ENCODE measurements around the gene IQUB. TPM values are rescaled to one million over a fixed set of nuclear protein-coding genes. Genes with fewer than 3 reads are reported as not detected.
"Not testable (repeated sequence)": the region's sequence is repeated elsewhere in the genome, so short reads cannot be mapped to it uniquely, and the experiment has no call there.

Gene IQUB
- total RNA-seq, 2 experiments from 2014 or later = 0.07 TPM; not detected in 1

- no peak overlapping the region for H3K4me3 Mint-ChIP-seq
- peaks cover 2% of the 10 kb centered on the region for H3K36me3 Mint-ChIP-seq
- DNase-seq (no peak), ATAC-seq (no peak)
- H3K27me3 Mint-ChIP-seq = peaks cover 3% of the 10 kb centered on the region
- H3K9me3 Mint-ChIP-seq (ENCODE audit: low read depth) = no peaks in the 10 kb centered on the region
- no peaks in the 10 kb centered on the region for H3K4me1 Mint-ChIP-seq
- CTCF ChIA-PET = interaction anchor here (0.9 to 1.4 kb wide), 4 partner anchors 19 to 65 kb away, joined by 3 to 6 read pairs (median 3); no protein-coding TSS in a partner anchor
- H3K27ac Mint-ChIP-seq = no peak overlapping the region
Observed at GRCh38 chr7:123558289-123558874, 24.0 kb upstream of the IQUB start.

- CTCF ChIA-PET = interaction anchor here (0.7 to 1.4 kb wide), 5 partner anchors 17 to 65 kb away, joined by 3 to 6 read pairs (median 3); no protein-coding TSS in a partner anchor
- Mint-ChIP-seq H3K4me3 (no peak within 1 kb of the TSS), H3K9me3 (ENCODE audit: low read depth) (no peaks in the 10 kb centered on the region), H3K36me3 (peaks cover 9% of the 10 kb centered on the region), H3K4me1 (no peaks in the 10 kb centered on the region), H3K27ac (no peak within 1 kb of the TSS), H3K27me3 (peaks cover 3% of the 10 kb centered on the region)
- DNase-seq = peak; percentile 98
- peak; percentile 98 for ATAC-seq
Observed at GRCh38 chr7:123557398-123558288, 23.2 kb upstream of the IQUB start, which contains the start of gene NDUFA5. NDUFA5 (minus strand) TSS chr7:123557818; CDS start chr7:123557795, 23 bp downstream.

- peaks cover 15% of the 10 kb centered on the region for H3K36me3 Mint-ChIP-seq
- CTCF ChIA-PET = interaction anchor here (0.7 to 1.4 kb wide), 3 partner anchors 17 to 63 kb away, joined by 3 to 6 read pairs (median 4); no protein-coding TSS in a partner anchor
- no peak overlapping the region for H3K4me3 Mint-ChIP-seq
- peaks cover 3% of the 10 kb centered on the region for H3K27me3 Mint-ChIP-seq
- no peak overlapping the region for H3K27ac Mint-ChIP-seq
- no peaks in the 10 kb centered on the region for H3K9me3 Mint-ChIP-seq (ENCODE audit: low read depth)
- ATAC-seq (no peak), DNase-seq (no peak)
- H3K4me1 Mint-ChIP-seq = no peaks in the 10 kb centered on the region
Observed at GRCh38 chr7:123557016-123557397, 22.6 kb upstream of the IQUB start.

- CTCF ChIA-PET = no interaction called here
- Mint-ChIP-seq H3K9me3 (ENCODE audit: low read depth) (no peaks in the 10 kb centered on the region), H3K4me3 (no peak overlapping the region), H3K4me1 (no peaks in the 10 kb centered on the region), H3K27ac (no peak overlapping the region), H3K36me3 (peaks cover 17% of the 10 kb centered on the region), H3K27me3 (no peaks in the 10 kb centered on the region)
- DNase-seq = no peak
- ATAC-seq = no peak
Observed at GRCh38 chr7:123555484-123555883, 21.1 kb upstream of the IQUB start.

- Mint-ChIP-seq H3K27ac (no peak overlapping the region), H3K9me3 (ENCODE audit: low read depth) (no peaks in the 10 kb centered on the region), H3K4me3 (no peak overlapping the region), H3K36me3 (peaks cover 30% of the 10 kb centered on the region), H3K27me3 (no peaks in the 10 kb centered on the region), H3K4me1 (peaks cover 5% of the 10 kb centered on the region)
- DNase-seq (no peak), ATAC-seq (no peak)
- CTCF ChIA-PET = interaction anchor here (1.1 to 2.4 kb wide), 2 partner anchors 9 to 18 kb away, joined by 5 to 9 read pairs; no protein-coding TSS in a partner anchor
Observed at GRCh38 chr7:123553159-123553558, 18.8 kb upstream of the IQUB start.

GRCh38 chr7:123552641-123553040 lies 18.2 kb upstream of the IQUB start:
- Mint-ChIP-seq H3K9me3 (ENCODE audit: low read depth) (no peaks in the 10 kb centered on the region), H3K4me1 (peaks cover 6% of the 10 kb centered on the region), H3K36me3 (peaks cover 31% of the 10 kb centered on the region), H3K27ac (no peak overlapping the region), H3K27me3 (no peaks in the 10 kb centered on the region), H3K4me3 (no peak overlapping the region)
- DNase-seq (no peak), ATAC-seq (no peak)
- CTCF ChIA-PET = interaction anchor here (1.1 to 2.4 kb wide), 2 partner anchors 9 to 17 kb away, joined by 5 to 9 read pairs; no protein-coding TSS in a partner anchor

GRCh38 chr7:123552134-123552533 lies 17.7 kb upstream of the IQUB start:
- not testable (repeated sequence) for H3K27me3 Mint-ChIP-seq; ATAC-seq; DNase-seq; H3K9me3 Mint-ChIP-seq (ENCODE audit: low read depth); H3K27ac Mint-ChIP-seq; H3K4me1 Mint-ChIP-seq; H3K4me3 Mint-ChIP-seq
- CTCF ChIA-PET = interaction anchor here (1.1 to 2.4 kb wide), 2 partner anchors 10 to 17 kb away, joined by 5 to 9 read pairs; no protein-coding TSS in a partner anchor
- H3K36me3 Mint-ChIP-seq = peaks cover 34% of the 10 kb centered on the region

- no peaks in the 10 kb centered on the region for H3K9me3 Mint-ChIP-seq (ENCODE audit: low read depth)
- no peak overlapping the region for H3K4me3 Mint-ChIP-seq
- peaks cover 37% of the 10 kb centered on the region for H3K36me3 Mint-ChIP-seq
- no peak overlapping the region for H3K27ac Mint-ChIP-seq
- DNase-seq (no peak), ATAC-seq (no peak)
- CTCF ChIA-PET = no interaction called here
- no peaks in the 10 kb centered on the region for H3K27me3 Mint-ChIP-seq
- peaks cover 16% of the 10 kb centered on the region for H3K4me1 Mint-ChIP-seq
Observed at GRCh38 chr7:123548406-123548805, 14.0 kb upstream of the IQUB start.

- Mint-ChIP-seq H3K4me1 (peaks cover 10% of the 10 kb centered on the region), H3K27me3 (no peaks in the 10 kb centered on the region), H3K4me3 (no peak overlapping the region), H3K27ac (no peak overlapping the region), H3K36me3 (no peaks in the 10 kb centered on the region), H3K9me3 (ENCODE audit: low read depth) (no peaks in the 10 kb centered on the region)
- ATAC-seq (no peak), DNase-seq (no peak)
- CTCF ChIA-PET = interaction anchor here (1.0 to 2.2 kb wide), 3 partner anchors 17 to 45 kb away, joined by 3 to 12 read pairs (median 4); partner anchors contain the start of gene NDUFA5
Observed at GRCh38 chr7:123539871-123540270, 5.5 kb upstream of the IQUB start.

GRCh38 chr7:123538897-123539296 lies 4.5 kb upstream of the IQUB start:
- Mint-ChIP-seq H3K27me3 (peaks cover 5% of the 10 kb centered on the region), H3K9me3 (ENCODE audit: low read depth) (no peaks in the 10 kb centered on the region), H3K36me3 (peaks cover 2% of the 10 kb centered on the region), H3K4me3 (no peak overlapping the region), H3K27ac (no peak overlapping the region), H3K4me1 (peaks cover 15% of the 10 kb centered on the region)
- DNase-seq (no peak), ATAC-seq (no peak)
- CTCF ChIA-PET = interaction anchor here (2.2 kb wide), 1 partner anchor 44 kb away, joined by 12 read pairs; no protein-coding TSS in a partner anchor

GRCh38 chr7:123538189-123538714 lies 3.9 kb upstream of the IQUB start:
- peaks cover 2% of the 10 kb centered on the region for H3K36me3 Mint-ChIP-seq
- H3K9me3 Mint-ChIP-seq (ENCODE audit: low read depth) = no peaks in the 10 kb centered on the region
- H3K4me3 Mint-ChIP-seq = no peak overlapping the region
- ATAC-seq (no peak), DNase-seq (no peak)
- H3K27me3 Mint-ChIP-seq = peaks cover 11% of the 10 kb centered on the region
- CTCF ChIA-PET = no interaction called here
- H3K4me1 Mint-ChIP-seq = peaks cover 21% of the 10 kb centered on the region
- no peak overlapping the region for H3K27ac Mint-ChIP-seq

GRCh38 chr7:123537026-123537642 lies 2.7 kb upstream of the IQUB start:
- no peak overlapping the region for H3K4me3 Mint-ChIP-seq
- peaks cover 18% of the 10 kb centered on the region for H3K27me3 Mint-ChIP-seq
- CTCF ChIA-PET = interaction anchor here (1.0 kb wide), 1 partner anchor 43 kb away, joined by 3 read pairs; no protein-coding TSS in a partner anchor
- no peaks in the 10 kb centered on the region for H3K9me3 Mint-ChIP-seq (ENCODE audit: low read depth)
- DNase-seq = no peak
- H3K27ac Mint-ChIP-seq = no peak overlapping the region
- no peak for ATAC-seq
- H3K4me1 Mint-ChIP-seq = peaks cover 26% of the 10 kb centered on the region
- peaks cover 2% of the 10 kb centered on the region for H3K36me3 Mint-ChIP-seq

- peaks cover 25% of the 10 kb centered on the region for H3K27me3 Mint-ChIP-seq
- peaks cover 26% of the 10 kb centered on the region for H3K4me1 Mint-ChIP-seq
- peaks cover 2% of the 10 kb centered on the region for H3K36me3 Mint-ChIP-seq
- H3K27ac Mint-ChIP-seq = no peak overlapping the region
- H3K9me3 Mint-ChIP-seq (ENCODE audit: low read depth) = no peaks in the 10 kb centered on the region
- CTCF ChIA-PET = interaction anchor here (0.7 to 3.0 kb wide), 4 partner anchors 18 to 166 kb away, joined by 3 to 22 read pairs (median 6); no protein-coding TSS in a partner anchor
- DNase-seq = no peak
- ATAC-seq = no peak
- H3K4me3 Mint-ChIP-seq = no peak overlapping the region
Observed at GRCh38 chr7:123535517-123535916, 1.1 kb upstream of the IQUB start.
